HepG2 (cell line): Measurements from ENCODE around the gene ARHGEF39. TPM values are rescaled to one million over a fixed set of nuclear protein-coding genes. Genes with fewer than 3 reads are reported as not detected.

Experiments used
- CC2D1A ChIP-seq: sonication (generic); formaldehyde crosslinking; IDR thresholded peaks from 2 replicates; pipeline ENCODE4 v1.8.1; 2023; ENCODE audit warnings: mild to moderate bottlenecking, missing genetic modification reagents
- CHCHD3 ChIP-seq: sonication (generic); formaldehyde crosslinking; IDR thresholded peaks from 2 replicates; pipeline ENCODE4 v1.8.0; 2022; ENCODE audit warnings: mild to moderate bottlenecking, missing genetic modification reagents, moderate library complexity
- FOXM1 ChIP-seq: sonication (generic); formaldehyde crosslinking; IDR thresholded peaks from 2 replicates; pipeline ENCODE4 v1.5.0; 2020; ENCODE audit warnings: missing genetic modification reagents
- GTF2F1 ChIP-seq: fragments of 150-350 bp; IDR thresholded peaks from 2 replicates; pipeline ENCODE4 v1.6.1; 2014; ENCODE audit warnings: low read length
- GTF3A ChIP-seq: sonication (generic); formaldehyde crosslinking; conservative IDR thresholded peaks from 2 replicates; pipeline ENCODE4 v1.4.0; 2020; ENCODE audit warnings: mild to moderate bottlenecking, missing genetic modification reagents
- KLF12 ChIP-seq: sonication (generic); formaldehyde crosslinking; IDR thresholded peaks from 2 replicates; pipeline ENCODE4 v1.4.0; 2020; ENCODE audit warnings: missing genetic modification reagents, borderline replicate concordance
- MLXIP ChIP-seq: sonication (generic); formaldehyde crosslinking; IDR thresholded peaks from 2 replicates; pipeline ENCODE4 v1.9.0; 2021; ENCODE audit warnings: missing genetic modification reagents, borderline replicate concordance
- ZBTB26 ChIP-seq: IDR thresholded peaks from 2 replicates; pipeline ENCODE4 v1.6.1; 2016; ENCODE audit warnings: missing compliant biosample characterization, missing genetic modification reagents, borderline replicate concordance
- ZNF205 ChIP-seq: IDR thresholded peaks from 2 replicates; pipeline ENCODE4 v1.6.1; 2018; ENCODE audit warnings: missing biosample characterization, missing genetic modification reagents
- ZNF234 ChIP-seq: sonication (generic); formaldehyde crosslinking; conservative IDR thresholded peaks from 2 replicates; pipeline ENCODE4 v1.5.1; 2020; ENCODE audit warnings: mild to moderate bottlenecking, missing genetic modification reagents
- ZNF546 ChIP-seq: sonication (generic); formaldehyde crosslinking; conservative IDR thresholded peaks from 2 replicates; pipeline ENCODE4 v1.8.1; 2023; ENCODE audit warnings: mild to moderate bottlenecking, missing genetic modification reagents
- ZNF574 ChIP-seq: sonication (generic); formaldehyde crosslinking; IDR thresholded peaks from 2 replicates; pipeline ENCODE4 v1.4.0; 2020; ENCODE audit warnings: missing genetic modification reagents
- polyA plus RNA-seq, 8 experiments: library from polyadenylated mRNA; depleted of rRNA in 3 of 8; stranded (reverse) in 7 of 8; unstranded in 1 of 8; fragments of >200 nt; fragmentation: Illumina TruSeq in 4 of 8; extraction: Trizol in 4 of 8; gene quantifications; 2 replicates each; pipeline versions ENCODE4 v1.2.1 to v1.2.3, GENCODE V29; 2011 to 2016; ENCODE audit warnings: low read depth in 4 of 8, missing spikeins in 1 of 8, mixed read lengths in 1 of 8; ENCODE audit not compliant: insufficient read depth in 1 of 8
- total RNA-seq, 5 experiments: library from RNA; depleted of rRNA; stranded (reverse); fragments of >200 nt; fragmentation: Illumina TruSeq; extraction: Trizol; gene quantifications; 2 replicates each; pipeline ENCODE4 v1.2.3, GENCODE V29; 2016; ENCODE audit warnings: low read depth in 1 of 5
- TF ChIP-seq, protein P1 (sequence below): sonication (generic); formaldehyde crosslinking; IDR thresholded peaks from 2 replicates; pipeline ENCODE4 v1.5.0; 2020; ENCODE audit warnings: mild to moderate bottlenecking, missing genetic modification reagents
- TF ChIP-seq, protein P2 (sequence below): IDR thresholded peaks from 2 replicates; pipeline ENCODE4 v1.6.1; 2016; ENCODE audit warnings: low read depth, missing genetic modification reagents, missing compliant biosample characterization

ARHGEF39 gene
- total and polyA plus RNA-seq, 2 of the 13 experiments (the other 11 are each of a cell fraction or from before 2014, with no cell fraction given): 11.2 to 12.3 TPM

GRCh38 chr9:35657546-35658136, 7.4 kb downstream of the ARHGEF39 start, which contains the start of gene RMRP (continued):
- TF ChIP-seq ZNF546 (CRISPR knock-in tag): peak; percentile 96
- TF ChIP-seq ZNF234 (CRISPR knock-in tag): peak; percentile 93; the same call in 1 of the 2 replicates
- TF ChIP-seq CHCHD3 (CRISPR knock-in tag): peak; percentile 56; the same call in 1 of the 2 replicates
- no peak; the same call in 1 of the 2 replicates for TF ChIP-seq ZBTB26 (CRISPR knock-in tag)
- peak; percentile 84; the same call in 1 of the 2 replicates for TF ChIP-seq FOXM1 (CRISPR knock-in tag)
- TF ChIP-seq GTF3A: 0 out of 2 replicates have a peak, but pooled peaks have one; percentile 84
- TF ChIP-seq, protein P1, sequence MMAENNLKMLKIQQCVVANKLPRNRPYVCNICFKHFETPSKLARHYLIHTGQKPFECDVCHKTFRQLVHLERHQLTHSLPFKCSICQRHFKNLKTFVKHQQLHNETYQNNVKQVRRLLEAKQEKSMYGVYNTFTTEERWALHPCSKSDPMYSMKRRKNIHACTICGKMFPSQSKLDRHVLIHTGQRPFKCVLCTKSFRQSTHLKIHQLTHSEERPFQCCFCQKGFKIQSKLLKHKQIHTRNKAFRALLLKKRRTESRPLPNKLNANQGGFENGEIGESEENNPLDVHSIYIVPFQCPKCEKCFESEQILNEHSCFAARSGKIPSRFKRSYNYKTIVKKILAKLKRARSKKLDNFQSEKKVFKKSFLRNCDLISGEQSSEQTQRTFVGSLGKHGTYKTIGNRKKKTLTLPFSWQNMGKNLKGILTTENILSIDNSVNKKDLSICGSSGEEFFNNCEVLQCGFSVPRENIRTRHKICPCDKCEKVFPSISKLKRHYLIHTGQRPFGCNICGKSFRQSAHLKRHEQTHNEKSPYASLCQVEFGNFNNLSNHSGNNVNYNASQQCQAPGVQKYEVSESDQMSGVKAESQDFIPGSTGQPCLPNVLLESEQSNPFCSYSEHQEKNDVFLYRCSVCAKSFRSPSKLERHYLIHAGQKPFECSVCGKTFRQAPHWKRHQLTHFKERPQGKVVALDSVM (CRISPR knock-in tag): 0 out of 2 replicates have a peak, but pooled peaks have one; percentile 46
- TF ChIP-seq, protein P2, sequence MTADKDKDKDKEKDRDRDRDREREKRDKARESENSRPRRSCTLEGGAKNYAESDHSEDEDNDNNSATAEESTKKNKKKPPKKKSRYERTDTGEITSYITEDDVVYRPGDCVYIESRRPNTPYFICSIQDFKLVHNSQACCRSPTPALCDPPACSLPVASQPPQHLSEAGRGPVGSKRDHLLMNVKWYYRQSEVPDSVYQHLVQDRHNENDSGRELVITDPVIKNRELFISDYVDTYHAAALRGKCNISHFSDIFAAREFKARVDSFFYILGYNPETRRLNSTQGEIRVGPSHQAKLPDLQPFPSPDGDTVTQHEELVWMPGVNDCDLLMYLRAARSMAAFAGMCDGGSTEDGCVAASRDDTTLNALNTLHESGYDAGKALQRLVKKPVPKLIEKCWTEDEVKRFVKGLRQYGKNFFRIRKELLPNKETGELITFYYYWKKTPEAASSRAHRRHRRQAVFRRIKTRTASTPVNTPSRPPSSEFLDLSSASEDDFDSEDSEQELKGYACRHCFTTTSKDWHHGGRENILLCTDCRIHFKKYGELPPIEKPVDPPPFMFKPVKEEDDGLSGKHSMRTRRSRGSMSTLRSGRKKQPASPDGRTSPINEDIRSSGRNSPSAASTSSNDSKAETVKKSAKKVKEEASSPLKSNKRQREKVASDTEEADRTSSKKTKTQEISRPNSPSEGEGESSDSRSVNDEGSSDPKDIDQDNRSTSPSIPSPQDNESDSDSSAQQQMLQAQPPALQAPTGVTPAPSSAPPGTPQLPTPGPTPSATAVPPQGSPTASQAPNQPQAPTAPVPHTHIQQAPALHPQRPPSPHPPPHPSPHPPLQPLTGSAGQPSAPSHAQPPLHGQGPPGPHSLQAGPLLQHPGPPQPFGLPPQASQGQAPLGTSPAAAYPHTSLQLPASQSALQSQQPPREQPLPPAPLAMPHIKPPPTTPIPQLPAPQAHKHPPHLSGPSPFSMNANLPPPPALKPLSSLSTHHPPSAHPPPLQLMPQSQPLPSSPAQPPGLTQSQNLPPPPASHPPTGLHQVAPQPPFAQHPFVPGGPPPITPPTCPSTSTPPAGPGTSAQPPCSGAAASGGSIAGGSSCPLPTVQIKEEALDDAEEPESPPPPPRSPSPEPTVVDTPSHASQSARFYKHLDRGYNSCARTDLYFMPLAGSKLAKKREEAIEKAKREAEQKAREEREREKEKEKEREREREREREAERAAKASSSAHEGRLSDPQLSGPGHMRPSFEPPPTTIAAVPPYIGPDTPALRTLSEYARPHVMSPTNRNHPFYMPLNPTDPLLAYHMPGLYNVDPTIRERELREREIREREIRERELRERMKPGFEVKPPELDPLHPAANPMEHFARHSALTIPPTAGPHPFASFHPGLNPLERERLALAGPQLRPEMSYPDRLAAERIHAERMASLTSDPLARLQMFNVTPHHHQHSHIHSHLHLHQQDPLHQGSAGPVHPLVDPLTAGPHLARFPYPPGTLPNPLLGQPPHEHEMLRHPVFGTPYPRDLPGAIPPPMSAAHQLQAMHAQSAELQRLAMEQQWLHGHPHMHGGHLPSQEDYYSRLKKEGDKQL (CRISPR knock-in tag): peak; percentile 65; the same call in 1 of the 2 replicates
- peak; percentile 94 for TF ChIP-seq ZNF574 (CRISPR knock-in tag)
- TF ChIP-seq KLF12 (CRISPR knock-in tag): peak; percentile 92; the same call in 1 of the 2 replicates
- TF ChIP-seq CC2D1A (CRISPR knock-in tag): peak; percentile 99
- TF ChIP-seq GTF2F1: 0 out of 2 replicates have a peak, but pooled peaks have one; percentile 11
- TF ChIP-seq MLXIP (CRISPR knock-in tag): peak; percentile 94
- peak; percentile 96 for TF ChIP-seq ZNF205 (CRISPR knock-in tag)
